Measurements from ENCODE around the gene MED13L.

The MED13L gene

GRCh38 chr12:115953031-115953430 is 324.5 kb downstream of the MED13L start:
- DNase-seq = no peak

- DNase-seq = no peak
These were observed 326.5 kb downstream of the MED13L start for GRCh38 chr12:115950959-115951358.

GRCh38 chr12:115949675-115950074 is 327.8 kb downstream of the MED13L start:
- DNase-seq = no peak

- no peak for DNase-seq
These were observed 329.8 kb downstream of the MED13L start for GRCh38 chr12:115947696-115948062.

GRCh38 chr12:115946867-115947695 is 330.4 kb downstream of the MED13L start:
- DNase-seq = no peak

- DNase-seq = no peak
These were observed 331.4 kb downstream of the MED13L start for GRCh38 chr12:115946092-115946491.

GRCh38 chr12:115945491-115945885 is 332.0 kb downstream of the MED13L start:
- DNase-seq = no peak

GRCh38 chr12:115944837-115945490 is 332.5 kb downstream of the MED13L start:
- no peak for DNase-seq

GRCh38 chr12:115944392-115944742 is 333.1 kb downstream of the MED13L start:
- no peak for DNase-seq

- DNase-seq = no peak
These were observed 333.7 kb downstream of the MED13L start for GRCh38 chr12:115943630-115944391.

GRCh38 chr12:115943310-115943629 is 334.2 kb downstream of the MED13L start:
- no peak for DNase-seq

- no peak for DNase-seq
These were observed 335.1 kb downstream of the MED13L start for GRCh38 chr12:115942346-115942745.

- no peak for DNase-seq
These were observed 336.1 kb downstream of the MED13L start for GRCh38 chr12:115941362-115941761.

GRCh38 chr12:115938794-115939377 is 338.6 kb downstream of the MED13L start:
- DNase-seq = no peak

- DNase-seq = no peak
These were observed 340.2 kb downstream of the MED13L start for GRCh38 chr12:115936997-115937916.

GRCh38 chr12:115934877-115935276 is 342.6 kb downstream of the MED13L start:
- no peak for DNase-seq

GRCh38 chr12:115934046-115934445 is 343.4 kb downstream of the MED13L start:
- no peak for DNase-seq

- DNase-seq = no peak
These were observed 345.4 kb downstream of the MED13L start for GRCh38 chr12:115932066-115932465.

- DNase-seq = no peak
These were observed 347.2 kb downstream of the MED13L start for GRCh38 chr12:115930336-115930735.

GRCh38 chr12:115926037-115926670 is 351.3 kb downstream of the MED13L start:
- DNase-seq = no peak

GRCh38 chr12:115923851-115924250 is 353.6 kb downstream of the MED13L start:
- DNase-seq = no peak

Data from activated naive CD4-positive, alpha-beta T cell treated with anti-CD3 and anti-CD28 coated beads, Interleukin-2, amount 50 U/mL, for 16 hours (primary cell).